Activated naive CD8-positive, alpha-beta T cell (primary cell): ENCODE data around the gene TRDN.

Source experiments
- H3K27ac Mint-ChIP-seq: one replicate; pipeline ENCODE4 v1.8.0; 2021; ENCODE audit warnings: mixed read lengths
- H3K27me3 Mint-ChIP-seq: one replicate; pipeline ENCODE4 v1.8.0; 2021; ENCODE audit warnings: mixed read lengths
- H3K36me3 Mint-ChIP-seq: one replicate; pipeline ENCODE4 v1.8.0; 2021; ENCODE audit warnings: mixed read lengths
- H3K4me1 Mint-ChIP-seq: one replicate; pipeline ENCODE4 v1.8.0; 2021; ENCODE audit warnings: low read depth, mixed read lengths
- H3K4me3 Mint-ChIP-seq: one replicate; pipeline ENCODE4 v1.8.0; 2021; ENCODE audit warnings: mild to moderate bottlenecking, mixed read lengths
- H3K9me3 Mint-ChIP-seq: one replicate; pipeline ENCODE4 v1.8.0; 2021; ENCODE audit warnings: low read depth, mixed read lengths

The TRDN gene

GRCh38 chr6:123641497-123641896 lies 4.7 kb upstream of the TRDN start:
- Mint-ChIP-seq H3K27ac (no peak overlapping the region), H3K27me3 (no peaks in the 10 kb centered on the region), H3K4me1 (no peaks in the 10 kb centered on the region), H3K9me3 (peaks cover under 1% of the 10 kb centered on the region), H3K36me3 (no peaks in the 10 kb centered on the region), H3K4me3 (no peak overlapping the region)

DNA sequence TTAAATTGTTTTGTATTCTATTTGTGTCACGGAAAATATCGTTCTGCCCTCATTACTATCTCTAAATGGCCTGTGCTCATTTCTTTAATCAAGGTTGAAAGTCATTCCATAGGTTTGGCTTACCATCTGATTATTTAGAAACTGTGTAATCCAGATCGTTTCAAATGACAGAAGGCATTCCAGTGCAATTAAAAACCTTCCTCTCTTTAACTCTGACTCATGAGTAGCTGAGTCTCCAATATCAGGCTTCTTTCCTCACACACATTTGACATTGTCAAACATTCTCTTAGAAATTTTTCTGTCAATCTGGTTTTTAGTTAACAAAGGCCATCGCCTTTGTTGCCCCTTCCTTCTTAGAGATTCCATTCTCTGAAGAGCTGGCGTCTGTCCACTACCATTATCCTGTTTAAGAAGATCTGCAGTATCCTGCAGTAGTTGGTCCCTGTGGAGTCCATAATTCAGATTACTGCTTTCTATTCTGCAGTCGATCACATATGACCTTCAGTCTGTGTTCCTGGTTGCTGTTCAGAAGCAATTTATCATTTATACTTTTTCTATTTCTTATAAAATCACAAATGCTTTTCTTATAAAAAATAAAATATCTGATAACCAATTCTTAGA lies 3.9 kb upstream of the TRDN start:
- H3K27ac Mint-ChIP-seq: no peak overlapping the region
- no peak overlapping the region for H3K4me3 Mint-ChIP-seq
- no peaks in the 10 kb centered on the region for H3K9me3 Mint-ChIP-seq
- H3K36me3 Mint-ChIP-seq: no peaks in the 10 kb centered on the region
- H3K4me1 Mint-ChIP-seq: no peaks in the 10 kb centered on the region
- H3K27me3 Mint-ChIP-seq: no peaks in the 10 kb centered on the region

DNA sequence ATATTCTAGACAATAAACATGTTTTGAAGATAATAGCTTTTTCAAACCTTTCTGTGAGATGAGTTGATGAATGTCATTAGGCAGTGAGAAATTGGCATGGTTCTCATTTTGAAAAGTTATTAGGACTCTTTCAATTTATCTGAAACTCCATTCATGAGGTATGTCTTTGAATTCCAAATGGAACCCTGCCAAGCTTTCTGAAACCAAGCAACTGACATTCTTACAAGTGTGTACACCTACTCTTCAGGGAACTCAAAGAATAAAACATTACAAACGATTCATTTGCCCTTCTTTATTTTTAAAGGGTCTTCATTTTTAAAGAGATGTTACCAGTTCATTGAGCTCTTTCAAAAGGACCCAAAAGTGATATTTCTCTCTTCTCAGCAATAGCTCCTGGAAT lies 2.1 kb upstream of the TRDN start:
- H3K36me3 Mint-ChIP-seq: no peaks in the 10 kb centered on the region
- H3K27ac Mint-ChIP-seq: no peak overlapping the region
- H3K9me3 Mint-ChIP-seq: no peaks in the 10 kb centered on the region
- no peaks in the 10 kb centered on the region for H3K4me1 Mint-ChIP-seq
- no peak overlapping the region for H3K4me3 Mint-ChIP-seq
- no peaks in the 10 kb centered on the region for H3K27me3 Mint-ChIP-seq

DNA sequence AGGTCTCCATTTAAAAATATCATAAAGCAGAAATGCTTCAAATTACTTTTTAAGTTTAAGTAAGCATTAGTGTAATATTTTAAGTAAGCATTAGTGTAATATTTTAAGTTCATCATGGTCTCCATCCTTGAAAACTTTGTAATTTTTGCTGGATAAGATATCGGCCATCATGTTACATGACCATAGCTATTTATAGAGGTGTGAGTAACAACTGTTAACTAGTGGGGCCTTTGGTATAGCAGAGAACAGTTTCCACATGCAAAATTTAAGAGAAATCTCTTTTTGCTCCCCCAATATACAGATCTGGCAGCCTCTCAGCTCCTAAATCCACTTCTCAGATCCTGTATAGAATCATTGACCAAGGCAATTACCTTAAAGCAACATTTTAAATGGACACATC lies 468 bp downstream of the TRDN start:
- Mint-ChIP-seq H3K9me3 (no peaks in the 10 kb centered on the region), H3K36me3 (no peaks in the 10 kb centered on the region), H3K27ac (no peak overlapping the region), H3K27me3 (no peaks in the 10 kb centered on the region), H3K4me1 (no peaks in the 10 kb centered on the region), H3K4me3 (no peak overlapping the region)

GRCh38 chr6:123635567-123635966 lies 1.2 kb downstream of the TRDN start:
- Mint-ChIP-seq H3K4me3 (no peak overlapping the region), H3K27ac (no peak overlapping the region), H3K27me3 (no peaks in the 10 kb centered on the region), H3K36me3 (no peaks in the 10 kb centered on the region), H3K9me3 (no peaks in the 10 kb centered on the region), H3K4me1 (no peaks in the 10 kb centered on the region)

DNA sequence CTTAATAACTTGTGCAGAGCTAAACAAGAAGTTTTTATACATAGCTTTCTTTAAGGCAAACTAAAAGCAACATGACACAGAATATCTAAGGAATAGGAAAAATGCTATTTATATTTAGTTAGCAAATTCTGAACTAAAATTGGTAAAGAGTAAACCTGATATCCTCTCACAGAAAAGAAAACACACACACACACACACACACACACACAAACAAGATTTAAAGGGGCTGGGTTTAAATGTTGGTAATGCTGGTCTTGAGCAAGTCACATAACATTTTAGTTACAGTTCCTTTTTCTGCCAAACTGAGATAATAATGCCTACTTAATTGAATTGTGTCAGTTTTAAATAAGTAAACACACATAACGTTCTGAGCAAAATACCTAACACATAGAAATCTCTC lies 1.6 kb downstream of the TRDN start:
- Mint-ChIP-seq H3K9me3 (no peaks in the 10 kb centered on the region), H3K36me3 (no peaks in the 10 kb centered on the region), H3K27me3 (no peaks in the 10 kb centered on the region), H3K4me3 (no peak overlapping the region), H3K27ac (no peak overlapping the region), H3K4me1 (no peaks in the 10 kb centered on the region)

DNA sequence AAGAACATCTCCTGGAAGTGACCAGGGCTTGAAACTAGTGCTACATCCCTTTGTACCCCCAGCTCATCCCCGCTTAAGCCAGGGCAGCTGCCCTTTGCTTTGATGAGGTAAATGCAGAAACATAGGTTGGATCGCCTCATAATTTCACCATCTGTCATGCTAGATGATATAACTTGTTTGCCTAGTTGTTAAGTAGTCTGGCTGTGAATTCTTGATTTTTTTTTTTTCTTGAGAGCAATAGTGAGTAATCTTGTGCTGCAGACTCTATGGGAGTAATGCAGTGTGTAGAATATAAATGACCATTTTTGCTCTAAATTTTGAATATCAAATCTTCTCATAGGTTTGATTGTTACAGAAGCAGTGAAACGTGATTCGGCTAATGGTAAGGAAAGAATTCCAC lies 4.1 kb downstream of the TRDN start:
- H3K36me3 Mint-ChIP-seq: no peaks in the 10 kb centered on the region
- no peaks in the 10 kb centered on the region for H3K27me3 Mint-ChIP-seq
- H3K4me3 Mint-ChIP-seq: no peak overlapping the region
- H3K27ac Mint-ChIP-seq: no peak overlapping the region
- no peaks in the 10 kb centered on the region for H3K4me1 Mint-ChIP-seq
- no peaks in the 10 kb centered on the region for H3K9me3 Mint-ChIP-seq

- Mint-ChIP-seq H3K4me1 (no peaks in the 10 kb centered on the region), H3K27me3 (no peaks in the 10 kb centered on the region), H3K27ac (no peak overlapping the region), H3K9me3 (no peaks in the 10 kb centered on the region), H3K4me3 (no peak overlapping the region), H3K36me3 (no peaks in the 10 kb centered on the region)
Measured at GRCh38 chr6:123629258-123629941, 7.3 kb downstream of the TRDN start.

DNA sequence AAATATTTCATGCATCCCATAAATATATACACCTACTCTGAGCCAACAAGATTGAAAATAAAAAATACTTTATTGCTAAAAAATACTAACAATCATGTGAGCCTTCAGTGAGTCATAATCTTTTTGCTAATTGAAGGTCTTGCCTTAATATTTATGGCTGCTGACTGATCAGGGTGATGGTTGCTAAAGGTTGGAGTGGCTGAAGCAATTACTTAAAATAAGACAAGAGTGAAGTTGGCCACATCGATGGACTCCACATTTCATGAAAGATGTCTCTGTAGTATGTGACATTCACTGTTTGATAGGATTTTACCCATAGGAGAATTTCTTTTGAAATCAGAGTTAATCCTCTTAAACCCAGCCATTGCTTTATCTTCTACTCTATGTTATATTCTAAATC lies 11.1 kb downstream of the TRDN start:
- H3K4me3 Mint-ChIP-seq: no peak overlapping the region
- no peak overlapping the region for H3K27ac Mint-ChIP-seq
- no peaks in the 10 kb centered on the region for H3K27me3 Mint-ChIP-seq
- H3K4me1 Mint-ChIP-seq: no peaks in the 10 kb centered on the region
- no peaks in the 10 kb centered on the region for H3K9me3 Mint-ChIP-seq
- no peaks in the 10 kb centered on the region for H3K36me3 Mint-ChIP-seq

DNA sequence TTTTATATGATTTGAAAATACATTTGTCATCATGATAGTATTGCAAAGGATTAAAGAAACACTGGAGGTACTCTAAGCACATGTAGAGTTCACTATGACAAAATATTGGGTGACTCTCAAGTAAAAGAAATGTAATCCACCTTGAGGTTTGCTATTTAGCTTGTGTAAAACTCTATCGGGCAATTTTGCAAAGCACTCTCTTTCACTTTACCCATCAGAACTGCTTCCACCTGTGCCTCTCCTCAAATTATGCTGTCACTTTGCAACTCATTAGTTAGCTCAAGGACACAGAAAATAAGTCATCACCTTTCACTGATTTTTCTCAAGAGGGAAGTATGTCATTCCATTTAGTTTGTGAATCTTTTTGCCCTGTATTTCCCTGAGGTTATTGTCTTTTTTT lies 14.0 kb downstream of the TRDN start:
- H3K27ac Mint-ChIP-seq: no peak overlapping the region
- H3K4me1 Mint-ChIP-seq: no peaks in the 10 kb centered on the region
- no peaks in the 10 kb centered on the region for H3K27me3 Mint-ChIP-seq
- no peaks in the 10 kb centered on the region for H3K9me3 Mint-ChIP-seq
- no peaks in the 10 kb centered on the region for H3K36me3 Mint-ChIP-seq
- H3K4me3 Mint-ChIP-seq: no peak overlapping the region

DNA sequence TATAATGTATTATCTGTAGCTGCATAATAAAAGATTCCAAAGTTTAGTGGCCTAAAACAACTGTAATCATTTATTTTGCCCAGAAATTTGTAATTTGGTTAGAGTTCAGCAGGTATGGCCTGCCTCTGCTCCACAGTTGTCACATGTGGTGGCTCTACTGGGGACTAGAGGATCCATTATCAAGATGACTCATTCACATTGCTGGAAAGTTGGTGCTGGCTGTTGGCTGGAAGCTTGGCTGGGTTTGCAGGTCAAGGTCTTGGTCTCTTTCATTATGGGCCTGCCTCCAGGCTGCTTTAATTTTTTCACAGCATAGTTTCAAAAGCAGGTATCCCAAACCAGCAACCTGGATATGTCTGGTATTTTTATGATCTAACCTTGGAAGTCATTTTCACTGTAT lies 17.6 kb downstream of the TRDN start:
- no peaks in the 10 kb centered on the region for H3K4me1 Mint-ChIP-seq
- H3K27me3 Mint-ChIP-seq: no peaks in the 10 kb centered on the region

DNA sequence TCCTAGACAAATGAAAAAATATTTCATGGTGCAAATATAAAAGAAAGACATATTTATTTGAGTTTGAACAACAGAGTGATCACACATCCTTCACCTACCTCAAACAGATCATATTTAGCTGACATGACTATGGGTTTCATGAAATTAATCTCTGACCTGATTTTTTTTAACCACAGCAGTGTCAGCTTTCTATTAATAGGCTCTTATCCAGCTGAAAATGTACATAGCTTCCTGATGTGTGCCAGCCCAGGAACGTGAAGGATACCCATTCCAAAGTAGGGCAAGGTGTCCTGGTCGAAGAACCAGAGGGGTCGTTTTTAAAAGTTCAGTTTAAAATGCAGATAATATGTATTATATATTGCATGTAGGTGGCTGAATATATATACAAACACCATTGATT lies 19.8 kb downstream of the TRDN start:
- no peaks in the 10 kb centered on the region for H3K27me3 Mint-ChIP-seq
- no peak overlapping the region for H3K4me3 Mint-ChIP-seq

More for the DNA sequence above, 17.6 kb downstream of the TRDN start:
- no peak overlapping the region for H3K27ac Mint-ChIP-seq
- no peak overlapping the region for H3K4me3 Mint-ChIP-seq
- H3K36me3 Mint-ChIP-seq: no peaks in the 10 kb centered on the region
- no peaks in the 10 kb centered on the region for H3K9me3 Mint-ChIP-seq

GRCh38 chr6:123616016-123616415 lies 20.7 kb downstream of the TRDN start:
- H3K36me3 Mint-ChIP-seq: no peaks in the 10 kb centered on the region
- no peak overlapping the region for H3K4me3 Mint-ChIP-seq

More for the DNA sequence above, 19.8 kb downstream of the TRDN start:
- Mint-ChIP-seq H3K4me1 (no peaks in the 10 kb centered on the region), H3K27ac (no peak overlapping the region), H3K9me3 (no peaks in the 10 kb centered on the region), H3K36me3 (no peaks in the 10 kb centered on the region)

GRCh38 chr6:123610779-123611178 lies 26.0 kb downstream of the TRDN start:
- H3K4me1 Mint-ChIP-seq: no peaks in the 10 kb centered on the region
- no peak overlapping the region for H3K27ac Mint-ChIP-seq
- no peaks in the 10 kb centered on the region for H3K27me3 Mint-ChIP-seq
- no peaks in the 10 kb centered on the region for H3K9me3 Mint-ChIP-seq
- no peak overlapping the region for H3K4me3 Mint-ChIP-seq
- no peaks in the 10 kb centered on the region for H3K36me3 Mint-ChIP-seq

More at GRCh38 chr6:123616016-123616415, 20.7 kb downstream of the TRDN start:
- Mint-ChIP-seq H3K27ac (no peak overlapping the region), H3K9me3 (no peaks in the 10 kb centered on the region), H3K27me3 (no peaks in the 10 kb centered on the region), H3K4me1 (no peaks in the 10 kb centered on the region)

DNA sequence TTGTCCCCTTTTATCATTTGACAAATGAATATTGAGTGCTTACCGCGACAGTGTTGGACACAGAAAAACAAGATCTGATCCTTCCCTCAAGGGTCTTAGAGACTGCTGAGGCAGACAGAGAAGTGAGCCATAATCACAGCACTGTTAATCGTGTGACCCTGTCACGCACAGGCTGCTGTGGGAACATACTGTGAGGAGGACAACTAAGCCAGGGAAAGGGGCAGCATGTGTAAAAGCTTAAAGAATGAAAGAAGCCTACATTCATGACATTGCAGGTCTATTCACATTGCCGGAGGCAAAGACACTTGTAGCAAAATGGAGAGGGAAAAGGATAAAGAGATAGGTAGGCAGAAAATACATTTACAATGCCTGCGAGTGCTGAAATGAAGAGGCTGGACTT lies 32.7 kb downstream of the TRDN start:
- H3K9me3 Mint-ChIP-seq: no peaks in the 10 kb centered on the region
- no peaks in the 10 kb centered on the region for H3K4me1 Mint-ChIP-seq
- H3K27me3 Mint-ChIP-seq: no peaks in the 10 kb centered on the region
- H3K27ac Mint-ChIP-seq: no peak overlapping the region
- no peaks in the 10 kb centered on the region for H3K36me3 Mint-ChIP-seq
- no peak overlapping the region for H3K4me3 Mint-ChIP-seq

DNA sequence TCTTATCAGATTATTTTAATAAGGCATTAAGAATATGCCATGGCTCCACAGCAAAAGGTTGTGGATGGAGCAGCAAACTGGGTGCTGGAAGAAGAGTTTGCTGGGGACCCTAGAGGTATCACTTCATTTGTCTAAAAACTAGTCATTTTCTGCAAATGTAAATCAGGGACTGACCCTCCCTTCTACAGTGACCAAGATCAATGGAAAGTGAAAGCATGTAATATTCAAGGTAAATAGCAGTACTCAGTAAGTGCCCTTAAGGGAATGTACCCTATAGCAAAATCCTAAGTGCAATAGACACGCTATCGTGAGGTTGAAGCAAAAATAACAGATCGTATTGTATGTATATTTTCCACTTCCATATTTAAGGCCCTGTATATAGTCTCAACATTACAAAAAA lies 38.7 kb downstream of the TRDN start:
- no peak overlapping the region for H3K27ac Mint-ChIP-seq
- H3K9me3 Mint-ChIP-seq: no peaks in the 10 kb centered on the region
- H3K4me1 Mint-ChIP-seq: no peaks in the 10 kb centered on the region

More for the DNA sequence above, 38.7 kb downstream of the TRDN start:
- Mint-ChIP-seq H3K27me3 (no peaks in the 10 kb centered on the region), H3K4me3 (no peak overlapping the region), H3K36me3 (no peaks in the 10 kb centered on the region)
